Spleen (tissue), 11 donors: Measurements from ENCODE around the gene SSBP2. TPM values are rescaled to one million over a fixed set of nuclear protein-coding genes. Genes with fewer than 3 reads are reported as not detected.

Experiments
- DNase-seq: peaks from one replicate; pipeline ENCODE4 v3.0.0-alpha.2; 2020
- H3K27ac ChIP-seq, 8 donors: fragments of 200-600 bp; sonication (generic) in 7 of 8; 1 replicate in 4 of 8; 2 replicates in 4 of 8; pipeline versions ENCODE4 v1.5.0 to v1.8.0; 2016 to 2021; ENCODE audit warnings: inconsistent platforms in 4 of 8, mild to moderate bottlenecking in 4 of 8, moderate library complexity in 1 of 8
- H3K27me3 ChIP-seq, 7 donors: fragments of 200-600 bp; sonication (generic) in 6 of 7; replicated peaks in 1 of 7; 1 replicate in 4 of 7; 2 replicates in 3 of 7; pipeline versions ENCODE4 v1.5.0 to v1.8.0; 2016 to 2021; ENCODE audit warnings: inconsistent platforms in 3 of 7, mild to moderate bottlenecking in 1 of 7
- H3K36me3 ChIP-seq, 6 donors: fragments of 200-600 bp; sonication (generic) in 5 of 6; 1 replicate in 4 of 6; 2 replicates in 2 of 6; pipeline versions ENCODE4 v1.5.0 to v1.8.0; 2016 to 2021; ENCODE audit warnings: inconsistent platforms in 2 of 6
- H3K4me1 ChIP-seq, 6 donors: fragments of 200-600 bp; sonication (generic) in 5 of 6; 1 replicate in 3 of 6; 2 replicates in 3 of 6; pipeline versions ENCODE4 v1.5.0 to v1.8.0; 2016 to 2021; ENCODE audit warnings: inconsistent platforms in 3 of 6
- H3K4me3 ChIP-seq, 8 donors: fragments of 200-600 bp; sonication (generic) in 7 of 8; 1 replicate in 4 of 8; 2 replicates in 4 of 8; pipeline versions ENCODE4 v1.5.0 to v1.8.0; 2016 to 2021; ENCODE audit warnings: inconsistent platforms in 4 of 8, mild to moderate bottlenecking in 4 of 8, moderate library complexity in 2 of 8
- H3K9me3 ChIP-seq, 8 donors: fragments of 200-600 bp; sonication (generic) in 7 of 8; 1 replicate in 4 of 8; 2 replicates in 4 of 8; pipeline versions ENCODE4 v1.5.0 to v1.8.0; 2016 to 2021; ENCODE audit warnings: inconsistent platforms in 4 of 8
- CTCF ChIP-seq, 11 experiments: fragments of 200-600 bp in 7 of 11; fragments of 450-650 bp in 4 of 11; sonication (generic) in 4 of 11; IDR thresholded peaks in 8 of 11; conservative IDR thresholded peaks in 3 of 11; 1 replicate in 7 of 11; 2 replicates in 4 of 11; pipeline versions ENCODE4 v1.4.0 to v1.8.0; 2016 to 2021; ENCODE audit warnings: antibody characterized with exemption in 11 of 11, inconsistent platforms in 4 of 11, mild to moderate bottlenecking in 1 of 11
- POLR2A ChIP-seq, 3 donors: fragments of 450-650 bp; IDR thresholded peaks; one replicate each; pipeline ENCODE4 v1.5.1; 2017; ENCODE audit warnings: antibody characterized with exemption in 3 of 3, mild to moderate bottlenecking in 1 of 3
- POLR2AphosphoS5 ChIP-seq, 3 donors: sonication (generic); formaldehyde crosslinking; IDR thresholded peaks; one replicate each; pipeline ENCODE4 v1.5.1; 2017; ENCODE audit warnings: antibody characterized with exemption in 3 of 3
- WGBS, 5 donors: extraction: QIAGEN DNeasy Blood & Tissue Kit in 3 of 5; methylation state at CpG; one replicate each; pipeline versions ENCODE4 v1.1.5 to v1.1.7; 2013 to 2018; 5-methylcytosine and 5-hydroxymethylcytosine counted together
- intact Hi-C: fragments of 100-400 bp; cut with DNase I; formaldehyde crosslinking; loops from one replicate; pipeline ENCODE4 v1.15.0; 2023; ENCODE audit warnings: low total_unique reads
- polyA plus RNA-seq, 3 donors: library from polyadenylated mRNA; stranded (reverse); fragments of 200-250 nt; gene quantifications; one replicate each; pipeline ENCODE4 v1.2.1, GENCODE V29; 2013
- total RNA-seq, 7 donors: library from RNA; depleted of rRNA in 3 of 7; stranded (reverse); fragments of >200 nt in 3 of 7; fragmentation: NEBNext Ultra II Directional in 4 of 7; extraction: Animal tissue kit (Norgen Biotek cat#: 25700) in 4 of 7; gene quantifications; one replicate each; pipeline versions ENCODE4 v1.1.0 to v1.2.1, GENCODE V29; 2016 to 2021
- donor health status: healthy with polysubstance abuse.
- donor health status: DM: no; HTN: no; CAD: no; lungs with moderate emphysema.
- donor health status: DM: no; HTN: no; CAD: no.
- donor health status: Bipolar disorder and iron deficiency.
- donor health status: healthy.
- donor health status: DM: no; HTN: no; CAD: no.
- donor health status: DM: yes; HTN: yes; CAD: no.

Gene SSBP2
- total and polyA plus RNA-seq, 10 donors: 12.2 to 40.8 (median 29.6) TPM

- Histone ChIP-seq H3K27ac (no peak overlapping the region), H3K27me3 (no peaks in the 10 kb centered on the region), H3K9me3 (no peaks in the 10 kb centered on the region), H3K36me3 (peaks cover 0 to 11% (median 0%) of the 10 kb centered on the region in 6 donors), H3K4me3 (no peak overlapping the region), H3K4me1 (peaks cover 0 to 5% (median 0%) of the 10 kb centered on the region in 6 donors)
- intact Hi-C loops: no loop called here
- 72 to 77% (median 74%) methylated on average over 1 of the region's 1 CpG for WGBS, 5 donors
- TF ChIP-seq POLR2AphosphoS5 (IDR thresholded peaks at IDR 0.05) (no peak), POLR2A (IDR thresholded peaks at IDR 0.05) (no peak), CTCF (IDR thresholded peaks at IDR 0.05 in 8 of 11, conservative IDR thresholded peaks at IDR 0.05 in 3 of 11) (no peak)
- no peak for DNase-seq
These were observed 111.3 kb downstream of the SSBP2 start for GRCh38 chr5:81639556-81639955.

- WGBS, 5 donors: 87 to 100% (median 88%) methylated on average over 1 of the region's 1 CpG
- Histone ChIP-seq H3K4me3 (no peak overlapping the region), H3K4me1 (peaks cover 0 to 5% (median 0%) of the 10 kb centered on the region in 6 donors), H3K27me3 (no peaks in the 10 kb centered on the region), H3K9me3 (no peaks in the 10 kb centered on the region), H3K36me3 (peaks cover 0 to 11% (median 0%) of the 10 kb centered on the region in 6 donors), H3K27ac (no peak overlapping the region)
- no peak for TF ChIP-seq POLR2AphosphoS5 (IDR thresholded peaks at IDR 0.05)
- TF ChIP-seq POLR2A (IDR thresholded peaks at IDR 0.05): no peak
- no peak for TF ChIP-seq CTCF (IDR thresholded peaks at IDR 0.05 in 8 of 11, conservative IDR thresholded peaks at IDR 0.05 in 3 of 11)
- no peak for DNase-seq
- intact Hi-C loops: no loop called here
These were observed 112.4 kb downstream of the SSBP2 start for GRCh38 chr5:81638471-81638870.

GRCh38 chr5:81633891-81634290 is 117.0 kb downstream of the SSBP2 start:
- Histone ChIP-seq H3K27ac (no peak overlapping the region), H3K36me3 (peaks cover 0 to 11% (median 0%) of the 10 kb centered on the region in 6 donors), H3K4me1 (peaks cover 0 to 17% (median 0%) of the 10 kb centered on the region in 6 donors), H3K9me3 (no peaks in the 10 kb centered on the region), H3K4me3 (no peak overlapping the region), H3K27me3 (no peaks in the 10 kb centered on the region)
- TF ChIP-seq POLR2A (IDR thresholded peaks at IDR 0.05) (no peak), POLR2AphosphoS5 (IDR thresholded peaks at IDR 0.05) (no peak), CTCF (IDR thresholded peaks at IDR 0.05 in 8 of 11, conservative IDR thresholded peaks at IDR 0.05 in 3 of 11) (no peak)
- DNase-seq: no peak
- intact Hi-C loops: no loop called here
- 78 to 87% (median 82%) methylated on average over 4 of the region's 4 CpGs for WGBS, 5 donors

GRCh38 chr5:81633471-81633870 is 117.4 kb downstream of the SSBP2 start:
- Histone ChIP-seq H3K4me1 (peaks cover 0 to 17% (median 0%) of the 10 kb centered on the region in 6 donors), H3K4me3 (no peak overlapping the region), H3K27me3 (no peaks in the 10 kb centered on the region), H3K27ac (no peak overlapping the region), H3K36me3 (peaks cover 0 to 11% (median 0%) of the 10 kb centered on the region in 6 donors), H3K9me3 (no peaks in the 10 kb centered on the region)
- DNase-seq: no peak
- no peak for TF ChIP-seq POLR2AphosphoS5 (IDR thresholded peaks at IDR 0.05)
- TF ChIP-seq CTCF (IDR thresholded peaks at IDR 0.05 in 8 of 11, conservative IDR thresholded peaks at IDR 0.05 in 3 of 11): no peak
- TF ChIP-seq POLR2A (IDR thresholded peaks at IDR 0.05): no peak
- WGBS, 5 donors: 82 to 94% (median 87%) methylated on average over 3 of the region's 3 CpGs
- intact Hi-C loops: no loop called here
